ENCODE data around the gene MYLK.

Gene MYLK

GRCh38 chr3:123818324-123818920, 65.7 kb downstream of the MYLK start:
- DNase-seq: no peak

DNA sequence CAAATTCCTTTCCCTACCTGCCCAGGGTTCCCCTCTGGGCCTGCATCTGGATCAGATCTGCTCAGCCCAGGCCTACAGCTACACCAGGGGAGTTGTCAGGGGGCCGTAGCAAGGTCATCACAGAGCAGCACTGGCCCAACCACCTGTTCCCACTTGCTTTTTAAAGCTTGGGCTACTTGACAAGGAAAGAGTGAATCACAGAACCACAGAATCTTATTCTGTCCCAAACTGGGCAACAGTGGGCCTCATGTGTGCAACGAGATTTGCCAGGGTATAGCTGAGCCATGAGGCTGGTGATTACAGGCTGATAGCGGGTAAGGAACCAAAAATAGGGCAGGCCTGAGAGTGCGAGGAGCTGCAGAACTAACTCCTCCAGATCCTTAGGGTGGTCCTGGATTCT, 66.7 kb downstream of the MYLK start:
- no peak for DNase-seq

GRCh38 chr3:123816673-123817207, 67.4 kb downstream of the MYLK start:
- no peak for DNase-seq

DNA sequence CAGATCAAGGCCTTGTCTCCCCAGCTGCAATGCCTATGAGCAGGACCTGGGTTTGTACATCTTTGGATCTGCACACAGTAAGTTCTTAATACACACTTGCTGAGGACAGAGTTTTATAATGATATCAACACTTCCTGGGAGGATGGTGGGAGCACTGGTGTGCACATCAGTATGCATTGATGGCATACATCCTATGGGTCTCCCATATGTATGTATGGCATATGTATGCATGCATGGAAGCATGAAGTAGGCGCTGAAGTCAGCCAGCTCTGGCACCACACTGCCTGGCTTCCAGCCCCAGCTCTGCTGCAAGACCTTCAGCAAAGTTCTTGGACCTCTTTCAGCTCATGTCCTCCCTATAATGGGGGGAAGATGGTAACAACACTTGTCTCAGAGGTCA, 68.2 kb downstream of the MYLK start:
- no peak for DNase-seq

DNA sequence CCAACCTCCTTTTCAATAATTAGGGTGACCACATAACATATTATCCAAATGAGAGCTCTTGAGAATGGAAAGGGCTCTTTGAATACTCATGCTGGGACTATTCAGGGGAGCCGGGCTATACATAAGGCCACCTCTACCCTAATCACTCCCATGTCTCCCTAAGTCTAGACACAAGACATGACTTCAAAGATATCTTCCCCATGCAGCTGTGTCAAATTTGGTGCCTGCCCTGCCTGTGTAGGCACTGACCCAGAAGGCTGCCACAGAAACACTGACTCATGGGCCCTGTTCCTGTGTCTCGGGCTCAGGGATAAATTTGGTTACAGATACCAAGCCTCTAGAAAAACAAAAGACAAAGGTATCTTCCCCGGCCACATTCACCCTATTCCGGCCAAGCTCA, 70.3 kb downstream of the MYLK start:
- no peak for DNase-seq

DNA sequence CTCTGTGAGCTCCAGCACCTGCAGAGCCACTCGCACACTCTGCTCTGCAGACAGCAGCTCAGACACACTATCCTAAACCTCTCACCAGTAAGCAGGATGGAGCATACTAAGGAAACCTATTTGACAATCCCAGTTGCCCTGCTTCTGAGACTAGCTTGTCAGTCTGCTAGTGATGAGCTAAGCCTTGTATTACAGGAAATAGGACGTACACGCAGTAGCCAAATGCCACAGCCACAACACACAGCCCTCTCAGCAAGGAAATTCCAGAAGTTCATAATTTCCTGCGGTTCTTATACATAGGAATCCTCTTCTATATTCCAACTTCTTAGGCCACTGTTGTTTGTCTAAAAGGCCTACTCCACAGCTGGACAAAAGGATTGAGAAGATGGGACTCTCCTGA, 74.5 kb downstream of the MYLK start:
- DNase-seq: no peak

- no peak for DNase-seq
Observed at GRCh38 chr3:123808812-123809211, 75.3 kb downstream of the MYLK start.

DNA sequence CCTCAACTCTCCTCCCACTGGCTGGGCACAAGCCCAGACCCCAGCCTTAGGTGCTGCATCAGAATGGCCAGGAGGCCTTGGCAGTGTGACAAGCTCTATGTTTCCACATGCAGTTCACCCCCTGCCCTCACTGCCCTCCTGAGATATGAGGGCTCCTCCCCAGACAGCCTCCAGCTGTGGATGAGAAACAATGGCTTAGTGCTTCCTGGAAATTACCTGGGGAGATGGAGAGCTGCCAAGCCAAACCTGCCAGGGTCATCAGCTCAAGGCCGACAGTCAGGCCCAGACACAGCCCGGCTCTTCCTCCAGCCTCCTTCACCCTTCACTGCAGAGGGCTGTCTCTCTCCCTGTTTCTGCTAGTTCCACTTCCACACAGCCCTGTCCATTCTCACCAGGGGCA, 76.3 kb downstream of the MYLK start:
- no peak for DNase-seq

- DNase-seq: no peak
Observed at GRCh38 chr3:123805504-123805903, 78.6 kb downstream of the MYLK start.

GRCh38 chr3:123805101-123805500, 79.0 kb downstream of the MYLK start:
- DNase-seq: no peak

- DNase-seq: no peak
Observed at GRCh38 chr3:123804676-123805075, 79.5 kb downstream of the MYLK start.

DNA sequence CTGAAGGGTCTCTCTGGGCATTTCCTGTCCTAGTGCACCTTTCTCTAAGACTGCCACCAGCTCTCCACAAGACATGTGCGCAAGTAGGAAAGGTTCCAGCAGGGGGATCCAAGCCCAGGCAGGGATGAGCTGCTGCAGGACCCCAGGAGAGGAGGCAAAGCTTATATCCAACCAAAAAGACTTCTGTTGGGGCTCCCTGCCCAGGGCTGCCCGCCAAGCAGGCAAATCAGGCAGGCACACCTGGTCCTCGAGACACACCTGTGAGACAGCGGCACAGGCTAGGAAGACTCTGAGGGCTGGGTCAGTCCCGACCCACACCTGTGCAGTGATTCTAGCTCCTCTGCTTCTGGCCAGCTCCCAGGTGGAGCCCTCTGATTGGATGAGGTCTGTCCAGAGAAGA, 80.6 kb downstream of the MYLK start:
- DNase-seq: no peak

GRCh38 chr3:123802007-123802625, 82.0 kb downstream of the MYLK start:
- no peak for DNase-seq

DNA sequence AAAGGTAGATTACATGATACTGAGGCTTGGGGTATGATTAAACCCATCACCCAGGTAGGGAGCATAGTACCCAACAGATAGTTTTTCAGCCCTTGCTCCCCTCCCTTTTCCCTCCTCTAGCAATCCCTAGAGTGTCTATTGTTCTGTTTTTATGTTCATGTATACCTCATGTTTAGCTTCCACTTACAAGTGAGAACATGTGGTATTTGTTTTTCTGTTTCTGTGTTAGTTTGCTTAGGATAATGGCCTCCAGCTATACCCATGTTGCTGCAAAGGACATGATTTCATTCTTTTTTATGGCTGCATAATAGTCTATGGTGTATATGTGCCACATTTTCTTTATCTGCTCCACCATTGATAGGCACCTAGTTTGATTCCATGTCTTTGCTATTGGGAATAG, 82.7 kb downstream of the MYLK start:
- DNase-seq: no peak

GRCh38 chr3:123800362-123800682, 83.8 kb downstream of the MYLK start:
- DNase-seq: no peak

DNA sequence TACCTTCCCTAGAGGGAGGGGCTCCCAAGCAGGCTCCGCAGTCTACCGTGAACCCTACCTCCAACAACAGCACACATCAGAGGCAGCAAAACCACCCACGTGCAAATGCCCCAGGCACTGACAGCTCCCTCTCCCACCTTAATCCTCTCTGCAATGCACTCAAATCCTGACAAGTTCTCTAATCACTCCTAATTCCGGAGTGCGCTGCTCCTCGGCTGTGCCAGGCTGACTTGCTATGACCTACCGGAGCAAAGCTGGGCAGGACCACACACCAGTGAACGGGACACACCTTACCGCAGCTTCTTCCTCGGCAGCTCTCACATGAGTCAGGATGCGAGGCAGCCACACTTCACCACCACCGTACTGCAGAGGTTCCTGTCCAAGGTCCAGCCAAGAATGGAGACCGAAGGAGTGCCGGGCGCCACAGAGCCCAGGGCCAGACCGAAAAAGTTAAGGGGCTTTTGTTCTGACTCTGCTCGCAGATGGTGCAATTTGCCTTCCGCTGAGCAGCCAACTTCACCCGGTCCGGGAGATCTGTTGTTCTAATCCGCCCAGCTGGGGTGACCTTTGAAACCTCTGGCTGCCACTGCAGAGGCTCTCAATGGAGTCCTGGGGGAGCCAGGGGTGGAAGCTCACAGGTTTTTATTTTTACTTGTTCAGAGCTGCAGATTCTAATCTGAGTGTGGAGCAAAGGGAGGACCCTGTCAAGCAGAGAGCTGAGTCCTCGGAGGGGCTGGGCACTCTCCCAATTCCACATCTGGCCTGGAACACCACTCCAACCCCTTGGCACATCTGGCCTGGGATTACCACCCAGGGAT, 84.4 kb downstream of the MYLK start:
- DNase-seq: no peak

DNA sequence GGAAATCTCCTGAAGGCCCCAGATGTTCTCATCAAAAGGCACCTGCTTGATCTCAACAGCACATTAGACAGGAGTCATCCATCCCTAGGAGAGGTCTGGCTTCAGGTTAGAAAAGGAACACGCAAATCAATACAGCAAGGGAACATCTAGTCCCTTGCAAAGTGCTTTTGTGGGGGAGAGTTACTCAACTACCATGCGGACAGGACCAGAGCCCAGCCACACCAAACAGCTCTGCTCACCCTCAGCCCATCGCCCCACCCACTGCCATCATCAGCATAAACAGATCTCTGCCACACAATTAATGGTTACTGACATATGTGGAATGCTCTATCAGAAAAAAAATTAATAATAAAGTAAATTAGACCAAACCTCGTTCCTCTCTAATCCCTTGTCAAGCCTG, 85.6 kb downstream of the MYLK start:
- no peak for DNase-seq

DNA sequence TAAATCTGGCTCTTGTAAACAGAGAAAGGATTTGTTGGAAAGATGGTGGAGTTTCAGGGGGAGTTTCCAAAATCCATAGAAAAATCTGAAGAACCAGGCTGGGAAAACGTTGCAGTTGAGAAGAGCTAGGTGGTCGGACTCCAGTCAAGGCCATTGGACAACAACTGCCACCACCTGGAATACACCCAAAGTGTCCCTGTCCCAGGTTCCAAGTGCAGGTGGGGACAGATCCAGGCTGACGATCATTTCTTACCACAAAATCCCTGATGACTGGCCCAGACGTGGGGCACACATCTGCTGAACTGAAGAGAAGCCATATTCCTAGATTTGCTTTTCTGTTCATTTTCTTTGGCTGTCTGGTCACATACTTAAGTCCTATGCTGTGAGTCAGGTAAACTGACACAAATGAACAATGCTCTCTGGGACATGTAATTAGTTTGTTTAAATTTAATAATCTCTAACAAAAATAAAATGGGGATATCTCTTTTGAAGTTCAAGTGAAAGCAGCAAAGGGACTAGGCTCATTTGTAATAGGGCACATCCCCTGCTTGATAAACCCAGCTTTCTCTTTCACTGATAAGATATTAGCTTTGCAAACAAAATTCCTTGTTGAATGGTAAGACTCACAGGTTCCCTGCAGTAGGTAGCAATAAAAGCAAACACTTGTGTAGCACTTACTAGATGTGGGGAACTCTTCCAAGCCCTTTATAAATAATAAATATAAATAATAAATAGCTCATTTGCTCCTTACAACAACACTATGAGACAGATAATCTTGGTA, 88.5 kb downstream of the MYLK start:
- no peak for DNase-seq

DNA sequence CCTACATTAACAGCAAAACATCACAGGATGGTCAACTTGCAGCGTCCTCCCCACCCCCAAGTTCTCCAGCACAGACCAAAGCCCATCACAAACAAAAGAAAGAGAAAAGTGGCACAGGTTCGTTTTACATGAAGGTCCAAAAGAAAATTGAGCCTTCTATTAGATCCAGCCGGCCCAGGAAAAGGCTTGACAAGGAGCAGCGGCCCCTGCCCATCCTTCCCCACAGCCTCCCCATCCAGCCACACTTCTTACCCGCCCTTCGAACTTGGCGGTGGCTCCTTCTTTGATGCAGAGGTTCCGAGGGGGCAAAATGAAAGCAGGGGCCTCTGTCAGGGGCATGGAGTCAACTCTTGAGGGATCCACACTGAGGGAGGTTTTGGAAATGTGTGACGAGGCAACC, 90.7 kb downstream of the MYLK start:
- DNase-seq: no peak

DNA sequence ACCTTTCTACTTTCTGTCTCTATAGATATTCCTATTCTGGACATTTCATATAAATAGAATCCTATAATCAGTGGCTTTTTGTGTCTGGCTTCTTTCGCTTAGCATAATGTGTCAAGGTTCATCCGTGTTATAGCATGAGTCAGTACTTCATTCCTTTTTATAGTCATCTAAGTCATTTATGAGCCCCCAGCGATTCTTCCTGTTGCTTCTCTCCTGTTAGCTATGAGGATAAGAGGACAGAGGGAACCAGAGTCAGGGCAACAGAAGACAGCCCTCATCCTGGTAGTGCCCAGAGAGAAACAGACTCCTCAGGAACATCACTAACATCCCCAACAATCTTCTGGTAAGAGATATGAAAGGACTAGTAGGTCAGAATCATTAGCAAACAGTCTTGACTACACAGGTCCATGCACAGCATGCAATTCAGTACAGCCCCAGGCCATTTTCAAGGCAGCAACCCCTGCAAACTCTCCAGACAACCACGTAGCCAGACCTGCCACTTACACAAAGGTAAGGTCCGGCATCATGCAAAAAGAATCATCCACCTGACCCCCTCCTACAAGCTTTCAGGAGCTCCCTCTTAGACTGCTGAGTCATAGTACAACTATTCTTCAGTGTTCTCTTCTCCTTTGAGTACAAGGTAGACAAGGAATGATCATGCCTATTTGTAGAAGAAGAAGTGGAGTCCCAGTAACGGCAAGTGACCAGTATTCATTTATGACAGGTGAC, 91.5 kb downstream of the MYLK start:
- DNase-seq: no peak

DNA sequence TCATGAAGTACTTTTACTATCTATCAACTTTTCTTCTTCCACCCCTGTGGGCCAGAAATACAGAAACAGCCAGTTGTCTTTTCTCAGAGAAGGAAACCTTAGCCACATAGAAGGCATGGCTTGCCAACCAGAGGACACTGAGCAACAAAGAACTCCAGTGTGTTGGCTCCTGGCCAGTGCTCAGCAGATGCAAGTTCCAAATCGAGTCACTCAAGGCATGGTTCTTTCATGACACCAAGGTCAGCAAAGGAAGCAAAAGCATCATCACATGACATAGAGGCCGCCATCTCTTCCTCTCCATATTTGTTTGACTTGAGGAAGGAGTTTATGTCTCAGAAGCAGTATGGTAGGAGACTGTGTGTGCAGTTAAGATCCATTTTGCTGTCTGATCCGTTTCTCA, 92.2 kb downstream of the MYLK start:
- no peak for DNase-seq

DNA sequence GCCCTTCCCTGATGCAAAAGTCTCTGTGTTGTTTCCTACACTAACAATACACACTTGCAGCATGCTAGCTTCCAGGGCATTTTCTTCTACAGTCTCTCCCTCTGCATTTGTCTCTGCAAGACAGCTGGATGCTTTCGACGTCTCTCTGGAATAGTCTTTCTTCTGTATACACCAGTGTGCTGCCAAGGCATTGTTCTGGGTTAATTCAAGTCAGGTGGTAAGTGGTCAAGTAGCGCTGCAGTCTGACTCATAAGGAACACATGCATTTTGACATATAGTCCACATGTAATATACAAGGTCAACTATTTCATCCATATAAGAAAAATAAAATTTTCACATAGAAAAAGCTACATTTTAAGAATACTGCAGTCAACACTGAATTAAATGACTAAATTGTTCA, 92.7 kb downstream of the MYLK start:
- no peak for DNase-seq

DNA sequence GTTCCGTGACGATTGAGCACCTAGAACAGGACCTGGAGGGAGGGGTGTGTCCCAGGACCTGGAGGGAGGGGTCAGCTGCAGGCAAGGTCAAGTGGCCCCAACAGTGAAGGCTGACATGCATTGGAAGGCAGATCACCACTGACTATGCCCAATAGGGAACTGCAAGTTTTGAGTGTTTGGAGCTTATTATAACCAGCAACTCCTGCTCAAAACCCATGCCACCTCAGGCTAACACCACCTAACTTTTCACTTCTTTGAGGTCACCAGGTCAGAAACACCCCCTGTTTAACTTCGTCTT, 93.1 kb downstream of the MYLK start:
- no peak for DNase-seq

Data from stimulated activated CD4-positive, alpha-beta T cell treated with anti-CD3 and anti-CD28 coated beads, Interleukin-2, amount 100 ng/mL, for 48 hours (primary cell).